NCI-H2196 treated with DMSO at 0.1 percent for 48 hours (cell line): ENCODE results near the gene DPH3.

Experiments
- DNase-seq: peaks from one replicate; lab custom pipeline; 2025; ENCODE audit not compliant: unreplicated experiment; lab: John Stamatoyannopoulos, UW

Gene DPH3

DNA sequence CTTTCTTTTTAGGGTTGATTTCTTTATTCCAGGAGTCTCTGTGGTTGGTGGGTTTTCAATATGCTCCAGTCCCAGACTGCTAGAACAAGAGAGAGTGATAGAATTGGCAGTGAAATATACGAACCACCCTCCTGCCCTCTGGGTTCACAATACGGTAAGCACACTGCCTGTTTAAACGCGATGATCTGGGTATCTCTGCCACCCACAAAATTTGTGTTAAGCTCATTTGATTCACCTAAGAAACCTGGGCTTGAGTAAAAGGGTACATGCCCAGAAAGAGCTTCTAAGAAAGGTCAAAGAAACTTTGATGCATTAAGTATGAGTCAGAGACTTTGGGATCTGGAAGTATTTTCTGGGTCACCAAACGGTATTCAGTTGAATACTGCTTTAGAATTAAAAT is 30.1 kb upstream of the DPH3 start:
- no peak for DNase-seq

DNA sequence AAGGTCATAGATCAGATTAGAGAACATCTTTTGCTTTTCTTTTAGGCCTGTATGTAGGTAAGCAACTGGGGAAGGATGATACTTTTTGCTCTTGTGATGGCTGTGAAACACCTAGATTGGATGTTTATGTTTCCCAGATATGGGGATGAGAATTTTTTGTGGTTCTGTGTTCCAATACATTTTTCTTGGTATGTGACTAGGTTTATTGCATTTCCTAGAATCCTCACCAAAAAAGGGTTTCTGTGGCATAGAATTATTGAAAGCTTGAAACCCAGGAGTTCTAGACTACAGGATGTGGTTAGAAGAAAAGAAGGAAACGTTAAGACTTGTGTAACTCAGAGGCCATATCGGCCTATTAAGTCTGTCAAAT is 26.1 kb upstream of the DPH3 start:
- DNase-seq = no peak

DNA sequence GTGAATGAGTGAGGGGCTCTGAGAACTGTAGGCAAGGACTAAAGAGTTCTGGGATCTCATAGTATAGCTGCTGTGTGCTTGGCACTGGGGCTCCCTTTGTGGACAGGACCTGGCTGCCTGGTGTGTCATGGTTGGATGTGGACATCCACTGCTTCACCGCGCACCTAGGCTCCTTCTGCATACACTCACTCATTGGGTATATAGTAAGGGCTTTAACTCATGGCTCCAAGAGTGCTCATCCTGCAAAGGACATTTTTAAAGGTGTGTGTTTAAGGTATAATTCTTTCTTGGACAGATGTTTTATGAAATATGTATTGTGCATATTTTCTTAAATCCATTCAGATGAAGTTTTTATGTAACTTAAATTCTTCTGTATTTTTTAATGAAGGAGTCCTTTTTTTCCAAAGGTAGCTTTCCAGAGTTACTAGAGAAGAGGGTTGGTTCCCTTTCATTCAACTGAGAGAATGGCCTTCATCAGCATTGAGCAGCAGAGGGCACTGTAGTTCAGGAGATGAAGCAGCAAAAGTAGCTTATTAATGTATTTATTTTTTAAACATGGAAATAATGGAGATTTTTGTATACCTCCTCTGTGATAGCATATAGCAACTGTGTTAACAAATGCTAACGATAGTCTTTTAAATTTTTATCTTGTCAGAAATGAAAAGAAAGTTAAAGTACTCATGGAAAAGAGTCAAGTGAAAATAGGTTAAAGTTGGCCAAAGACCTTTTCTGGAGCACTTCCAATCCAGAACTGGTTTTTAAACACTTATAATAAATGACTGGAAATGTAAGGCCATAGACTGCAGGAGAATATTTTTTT is 25.5 kb upstream of the DPH3 start:
- DNase-seq = no peak

- no peak for DNase-seq
Observed at GRCh38 chr3:16289144-16289889, 24.6 kb upstream of the DPH3 start.

DNA sequence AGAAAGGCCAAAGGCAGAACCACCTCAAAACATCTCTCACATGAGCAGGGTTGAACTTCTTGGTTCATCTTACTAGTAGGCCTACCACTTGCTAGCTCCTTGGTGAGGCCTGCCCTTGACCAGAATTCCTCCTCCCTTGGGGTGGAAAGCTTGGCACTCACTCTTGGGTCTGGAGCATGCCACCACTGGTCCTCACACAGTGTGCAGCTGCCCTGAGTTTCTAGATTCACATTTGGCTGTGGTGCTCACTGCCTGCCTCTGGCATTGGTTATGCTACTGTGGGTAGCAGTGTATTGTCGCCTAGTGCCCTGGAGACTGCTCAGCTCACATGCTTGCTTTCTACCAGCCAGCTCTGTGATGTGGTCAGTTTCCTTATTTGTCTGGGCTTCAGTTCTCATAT is 23.9 kb upstream of the DPH3 start:
- DNase-seq = no peak

DNA sequence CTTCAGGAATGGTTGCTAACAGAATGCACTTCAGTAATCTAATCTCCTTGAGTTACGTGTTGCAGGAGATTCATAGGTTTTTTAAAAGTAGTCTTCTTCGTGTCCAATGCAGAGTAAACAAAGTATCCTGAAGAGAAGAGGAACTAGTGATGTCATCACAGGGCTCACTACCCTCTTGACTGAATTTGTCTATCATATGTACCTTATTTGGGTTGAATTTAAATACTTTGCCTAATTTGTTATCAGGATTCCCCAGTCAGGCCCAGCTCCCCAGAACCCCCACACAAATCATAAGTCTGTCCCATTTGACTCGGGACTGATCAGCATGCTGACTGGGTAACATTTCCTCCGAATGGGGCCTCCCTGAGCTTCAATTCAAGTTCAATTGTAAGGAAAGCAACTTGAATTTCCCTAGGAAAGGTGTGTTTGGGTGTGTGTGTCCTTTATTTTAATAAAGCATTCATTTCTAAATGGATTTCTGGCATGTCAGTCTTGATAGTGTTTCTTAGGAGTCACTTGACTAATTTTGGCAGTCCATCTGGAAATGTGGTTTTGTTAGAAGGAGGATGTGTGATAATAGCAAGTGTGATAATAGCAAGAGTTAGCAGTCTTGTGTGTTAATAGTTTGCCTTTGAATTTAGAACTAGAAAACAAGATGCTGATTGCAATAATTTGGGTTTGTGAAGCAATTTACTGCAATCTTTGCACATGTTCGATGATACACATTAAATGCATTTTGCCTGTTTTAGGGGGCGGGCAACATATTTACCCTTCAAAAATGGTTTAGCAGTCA is 22.2 kb upstream of the DPH3 start:
- no peak for DNase-seq

DNA sequence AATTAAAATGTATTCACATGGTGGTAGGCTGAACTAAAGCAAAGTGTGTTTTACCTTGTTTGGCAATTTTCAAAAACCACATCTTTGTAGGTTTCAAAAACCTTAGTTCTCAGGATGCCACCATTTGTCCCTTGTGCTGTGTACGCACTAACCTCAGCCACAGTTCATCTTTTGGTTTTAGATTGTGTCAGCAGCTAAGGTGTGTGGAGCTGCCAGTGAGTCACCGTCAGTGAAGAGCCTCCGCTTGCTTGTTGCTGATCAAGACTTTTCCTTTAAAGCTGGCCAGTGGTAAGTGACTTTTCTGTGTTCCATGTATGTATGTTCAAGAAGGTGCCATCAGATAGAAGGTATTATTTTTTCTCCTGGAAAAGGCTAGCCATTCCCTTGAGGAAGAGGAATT is 21.4 kb upstream of the DPH3 start:
- no peak for DNase-seq

DNA sequence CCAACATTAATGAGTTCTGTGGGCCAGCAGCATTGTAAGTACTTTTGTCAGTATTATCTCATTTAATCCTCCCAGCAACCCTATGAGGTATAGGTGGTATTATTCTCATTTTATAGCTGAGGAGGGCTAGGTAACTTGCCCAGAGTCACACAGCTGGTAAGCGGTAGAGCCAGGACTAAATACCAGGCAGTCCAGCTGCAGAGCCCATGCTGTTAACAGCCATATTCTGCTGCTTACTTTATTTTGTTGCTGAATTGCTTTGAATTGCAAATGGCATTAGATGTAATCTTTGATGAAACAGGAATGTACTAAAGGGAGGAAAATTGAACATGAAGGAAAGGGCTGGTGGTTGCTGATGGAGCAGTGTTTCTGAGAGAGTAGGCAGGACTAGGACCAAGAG is 19.9 kb upstream of the DPH3 start:
- DNase-seq = no peak

DNA sequence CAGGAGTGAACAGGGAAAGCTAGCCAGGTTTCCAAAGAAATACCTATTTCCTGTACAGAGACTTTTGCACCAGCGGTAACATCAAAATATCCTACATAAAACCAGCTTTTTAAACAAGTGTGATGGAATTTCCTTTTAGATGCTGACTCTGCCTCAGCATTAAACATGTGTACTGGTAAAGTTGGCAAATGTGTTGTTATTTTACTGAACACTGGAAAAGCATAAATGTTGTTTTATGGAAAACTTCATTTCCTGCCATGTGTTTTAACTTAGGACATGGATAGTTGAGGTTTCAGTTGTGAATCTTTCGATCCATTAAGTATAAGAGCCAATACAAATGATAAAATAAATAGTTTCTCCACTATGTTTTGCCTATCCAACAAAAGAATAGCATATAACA is 15.9 kb upstream of the DPH3 start:
- DNase-seq = no peak

DNA sequence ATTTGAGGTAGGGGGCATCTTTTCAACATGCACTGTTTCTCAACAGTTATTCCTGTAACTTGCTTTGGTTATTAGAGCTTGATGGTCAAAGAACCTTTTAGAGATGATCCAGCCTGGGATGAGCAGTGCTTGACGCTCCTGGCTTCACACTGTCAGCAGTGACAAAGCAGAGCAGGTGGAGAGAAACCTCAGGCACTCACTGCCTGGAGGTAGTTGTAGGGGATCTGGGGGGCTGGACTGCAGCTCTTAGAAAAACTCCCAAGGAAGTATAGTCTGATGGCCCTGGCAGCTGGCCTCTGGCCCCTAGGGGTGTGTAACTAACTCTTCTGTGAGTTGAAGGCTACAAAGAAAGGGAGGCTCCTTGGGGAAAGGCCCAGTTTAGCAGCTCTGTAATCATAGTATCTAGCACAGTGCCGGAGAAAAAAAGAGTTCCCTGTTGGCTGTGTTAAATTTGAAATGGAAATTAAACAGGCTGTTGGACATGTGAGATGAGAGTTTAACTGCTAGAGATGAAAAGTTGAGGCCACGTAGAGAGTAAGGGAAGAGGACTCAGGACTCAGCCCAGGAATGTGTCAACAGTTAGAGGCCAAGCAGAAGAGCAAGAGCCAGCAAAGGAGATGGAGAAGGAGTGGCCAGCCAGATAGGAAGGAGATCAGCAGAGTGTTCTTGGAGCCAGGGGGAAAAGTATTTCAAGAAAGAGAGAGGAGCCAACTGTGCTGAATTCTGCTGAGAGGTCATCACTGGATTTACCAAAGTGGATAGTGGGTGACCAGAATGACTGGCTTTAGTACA is 14.5 kb upstream of the DPH3 start:
- no peak for DNase-seq

DNA sequence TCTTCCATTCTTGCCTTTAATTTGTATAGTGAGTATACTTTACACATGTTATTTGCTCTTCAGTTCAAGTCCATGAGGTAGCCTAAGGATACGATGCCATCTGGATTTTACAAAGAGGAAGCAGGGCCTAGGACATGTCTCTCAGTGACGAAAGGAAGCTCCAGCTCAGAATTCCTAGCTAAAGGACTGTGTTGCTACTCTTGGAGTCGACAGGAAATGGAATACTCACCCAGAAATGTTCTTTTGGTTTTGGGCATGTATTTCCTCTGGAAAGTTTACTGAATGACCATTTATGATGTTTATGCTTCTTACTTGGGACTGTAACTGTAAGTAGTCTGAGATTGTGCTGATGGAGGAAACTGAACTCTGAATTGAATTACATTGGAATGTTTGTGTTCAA is 12.7 kb upstream of the DPH3 start:
- DNase-seq = no peak

GRCh38 chr3:16273867-16274266 is 9.1 kb upstream of the DPH3 start:
- no peak for DNase-seq

DNA sequence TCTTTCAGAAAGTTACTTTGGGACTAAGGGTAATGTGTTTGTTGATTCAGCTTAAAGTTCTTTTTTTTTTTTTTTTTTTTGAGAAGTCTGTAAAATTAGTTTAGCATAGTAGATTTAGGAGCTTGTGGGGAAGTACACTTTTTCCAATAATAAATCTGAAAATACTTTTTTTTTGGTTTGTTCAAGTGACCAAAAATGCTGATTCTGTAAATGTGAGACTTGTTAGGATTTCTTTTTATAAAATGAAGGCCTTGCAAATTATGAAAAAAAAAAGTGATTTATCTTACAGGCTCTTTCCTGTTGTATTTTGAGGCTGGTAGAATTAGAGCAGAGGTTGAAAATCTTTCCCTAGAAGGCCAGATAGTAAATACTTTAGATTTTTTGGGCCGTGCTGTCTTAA is 7.8 kb upstream of the DPH3 start:
- DNase-seq = no peak

DNA sequence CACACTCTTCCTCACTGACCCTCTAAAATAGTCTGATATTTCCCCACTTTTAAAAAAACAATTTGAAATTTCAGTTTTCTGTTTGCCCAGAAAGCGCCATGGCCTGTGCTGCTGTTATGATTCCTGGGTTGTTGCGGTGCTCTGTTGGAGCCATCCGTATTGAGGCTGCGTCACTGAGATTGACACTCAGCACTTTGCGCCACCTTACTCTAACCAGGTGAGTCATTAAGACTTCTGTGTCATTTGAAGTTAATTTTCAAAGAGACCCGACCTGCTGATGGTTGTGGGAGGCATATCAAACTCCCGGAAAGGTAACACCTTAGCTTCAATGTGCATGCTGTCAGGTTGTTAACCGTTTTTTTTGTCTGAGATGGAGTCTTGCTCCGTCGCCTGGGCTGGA is 6.1 kb upstream of the DPH3 start:
- no peak for DNase-seq

- DNase-seq = no peak
Observed at GRCh38 chr3:16266714-16267113, 2.0 kb upstream of the DPH3 start.

GRCh38 chr3:16265455-16265786 is 678 bp upstream of the DPH3 start:
- DNase-seq = no peak

- no peak for DNase-seq
Observed at GRCh38 chr3:16264174-16264707, 502 bp downstream of the DPH3 start.

DNA sequence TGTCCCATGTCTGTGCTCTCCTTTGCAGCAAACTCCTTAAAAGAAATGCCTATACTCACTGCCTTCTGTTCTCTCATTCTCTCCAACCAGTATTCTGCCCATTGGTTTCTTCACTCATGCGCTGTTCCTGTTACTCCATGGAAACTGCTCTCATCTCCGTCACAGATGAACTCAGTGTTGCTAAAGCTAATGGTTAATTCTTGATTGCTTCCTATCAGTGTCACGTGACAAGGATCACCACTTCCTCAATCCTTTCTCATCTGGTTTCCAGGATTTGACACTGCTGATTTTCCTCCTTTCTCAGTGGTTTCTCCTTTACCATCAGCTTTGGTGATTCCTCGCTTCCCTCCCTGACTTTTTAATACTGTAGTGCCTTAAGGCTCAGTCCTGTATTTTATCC is 2.6 kb downstream of the DPH3 start:
- DNase-seq = no peak

- no peak for DNase-seq
Observed at GRCh38 chr3:16260046-16260445, 4.7 kb downstream of the DPH3 start.

GRCh38 chr3:16258866-16259265 is 5.9 kb downstream of the DPH3 start:
- DNase-seq = no peak

DNA sequence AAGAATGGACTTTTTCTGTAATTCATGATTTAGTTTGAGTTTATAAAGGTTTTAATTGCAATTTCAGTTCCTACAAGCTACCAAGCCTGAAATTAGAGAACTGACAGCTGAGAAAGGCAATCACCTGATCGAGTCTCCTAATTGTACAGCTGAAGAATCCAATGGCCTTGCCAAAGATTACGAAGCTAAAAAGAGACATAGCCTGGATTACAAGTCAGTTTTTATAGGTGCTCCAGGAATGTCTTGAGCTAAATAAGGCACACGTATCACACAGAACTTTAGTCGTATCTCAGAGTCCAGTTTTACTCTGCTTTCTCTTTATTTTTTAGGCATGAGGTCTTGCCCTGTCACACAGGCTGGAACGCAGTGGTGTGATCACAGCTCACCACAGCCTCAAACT is 6.6 kb downstream of the DPH3 start:
- no peak for DNase-seq
